ENCODE measurements around the gene ASPRV1.

- TF ChIP-seq POLR2AphosphoS5 (IDR thresholded peaks at IDR 0.05; ENCODE audit: low read depth, low read length): no peak
- TF ChIP-seq CTCF (IDR thresholded peaks at IDR 0.05): no peak
- TF ChIP-seq MAX (IDR thresholded peaks at IDR 0.05; ENCODE audit: low read depth): no peak
- no peak for TF ChIP-seq SMC3 (IDR thresholded peaks at IDR 0.05; ENCODE audit: low read depth, low read length)
These were observed 43.8 kb upstream of the ASPRV1 start for GRCh38 chr2:70005216-70005615.
